ENCODE results near the gene COG5.

COG5 gene

DNA sequence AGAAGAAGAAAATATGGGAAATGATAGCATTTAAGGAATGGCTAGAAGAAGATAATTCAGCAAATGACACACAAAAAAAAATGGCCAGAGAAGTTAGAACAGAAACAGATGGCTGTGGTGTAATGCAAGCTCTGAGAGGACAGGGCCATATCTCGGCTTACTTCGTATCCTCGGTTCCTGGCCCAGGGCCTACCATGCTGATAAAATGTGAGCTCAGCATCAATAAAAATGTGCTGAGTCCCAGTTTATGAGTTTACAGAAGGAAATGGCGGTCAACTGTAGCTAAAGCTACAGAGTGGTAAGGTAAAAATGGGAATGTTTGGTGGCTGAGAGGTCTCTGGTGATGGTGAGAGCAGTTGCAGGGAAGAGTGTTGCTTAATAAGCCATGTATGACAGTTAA, 354.2 kb downstream of the COG5 start:
- Histone ChIP-seq H3K27me3 (ENCODE audit: control insufficient read depth in 2 of 2, insufficient read depth in 2 of 2, low read length in 2 of 2) (no peaks in the 10 kb centered on the region), H3K4me3 (ENCODE audit: low read length in 2 of 2) (no peak overlapping the region), H3K4me1 (ENCODE audit: control insufficient read depth in 2 of 2, insufficient read depth in 2 of 2, low read length in 2 of 2) (no peaks in the 10 kb centered on the region), H3K9me3 (ENCODE audit: control insufficient read depth in 2 of 2, low read length in 2 of 2) (no peaks in the 10 kb centered on the region), H3K27ac (ENCODE audit: low read depth in 2 of 2, low read length in 2 of 2) (no peak overlapping the region), H3K9ac (ENCODE audit: low read depth in 1 of 2, low read length in 2 of 2) (no peak overlapping the region), H3K36me3 (ENCODE audit: control insufficient read depth in 2 of 2, insufficient read depth in 2 of 2, low read length in 2 of 2) (peaks cover 17 to 38% of the 10 kb centered on the region in 2 donors)

GRCh38 chr7:107208563-107208962, 355.2 kb downstream of the COG5 start:
- Histone ChIP-seq H3K27ac (ENCODE audit: low read depth in 2 of 2, low read length in 2 of 2) (no peak overlapping the region), H3K9me3 (ENCODE audit: control insufficient read depth in 2 of 2, low read length in 2 of 2) (no peaks in the 10 kb centered on the region), H3K9ac (ENCODE audit: low read depth in 1 of 2, low read length in 2 of 2) (no peak overlapping the region)

DNA sequence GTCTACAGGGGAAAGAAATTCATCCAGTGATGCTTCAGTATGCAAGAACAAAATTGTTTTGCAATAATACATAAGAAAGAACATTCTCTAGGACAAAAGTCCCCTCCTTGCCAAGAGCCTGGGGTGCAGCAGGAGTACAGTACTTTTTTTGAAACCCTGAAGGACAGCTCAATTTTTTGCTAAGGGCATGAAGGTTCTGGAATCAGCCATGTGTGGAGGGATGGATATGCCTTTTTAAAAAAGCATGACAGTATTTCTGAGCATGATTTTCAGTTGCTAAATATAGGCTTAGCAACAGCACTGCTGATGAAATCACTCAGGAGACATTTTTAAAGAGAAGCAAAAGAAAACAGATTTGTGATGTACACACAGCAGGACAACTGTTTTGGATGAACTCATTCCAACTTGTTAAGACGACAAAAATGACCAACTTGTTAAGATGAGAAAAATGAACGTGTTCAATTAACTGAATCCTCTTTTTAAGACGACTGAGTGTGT, 355.6 kb downstream of the COG5 start:
- H3K9me3 ChIP-seq (ENCODE audit: control insufficient read depth in 2 of 2, low read length in 2 of 2): no peaks in the 10 kb centered on the region
- H3K27ac ChIP-seq (ENCODE audit: low read depth in 2 of 2, low read length in 2 of 2): no peak overlapping the region
- peaks cover 29 to 52% of the 10 kb centered on the region in 2 donors for H3K36me3 ChIP-seq (ENCODE audit: control insufficient read depth in 2 of 2, insufficient read depth in 2 of 2, low read length in 2 of 2)
- no peaks in the 10 kb centered on the region for H3K27me3 ChIP-seq (ENCODE audit: control insufficient read depth in 2 of 2, insufficient read depth in 2 of 2, low read length in 2 of 2)
- no peak overlapping the region for H3K9ac ChIP-seq (ENCODE audit: low read depth in 1 of 2, low read length in 2 of 2)
- no peak overlapping the region for H3K4me3 ChIP-seq (ENCODE audit: low read length in 2 of 2)
- H3K4me1 ChIP-seq (ENCODE audit: control insufficient read depth in 2 of 2, insufficient read depth in 2 of 2, low read length in 2 of 2): no peaks in the 10 kb centered on the region

More at GRCh38 chr7:107208563-107208962, 355.2 kb downstream of the COG5 start:
- Histone ChIP-seq H3K4me3 (ENCODE audit: low read length in 2 of 2) (no peak overlapping the region), H3K36me3 (ENCODE audit: control insufficient read depth in 2 of 2, insufficient read depth in 2 of 2, low read length in 2 of 2) (peaks cover 25 to 47% of the 10 kb centered on the region in 2 donors), H3K27me3 (ENCODE audit: control insufficient read depth in 2 of 2, insufficient read depth in 2 of 2, low read length in 2 of 2) (no peaks in the 10 kb centered on the region), H3K4me1 (ENCODE audit: control insufficient read depth in 2 of 2, insufficient read depth in 2 of 2, low read length in 2 of 2) (no peaks in the 10 kb centered on the region)

GRCh38 chr7:107207459-107207858, 356.3 kb downstream of the COG5 start:
- Histone ChIP-seq H3K27ac (ENCODE audit: low read depth in 2 of 2, low read length in 2 of 2) (no peak overlapping the region), H3K4me1 (ENCODE audit: control insufficient read depth in 2 of 2, insufficient read depth in 2 of 2, low read length in 2 of 2) (no peaks in the 10 kb centered on the region), H3K9ac (ENCODE audit: low read depth in 1 of 2, low read length in 2 of 2) (no peak overlapping the region), H3K4me3 (ENCODE audit: low read length in 2 of 2) (no peak overlapping the region), H3K9me3 (ENCODE audit: control insufficient read depth in 2 of 2, low read length in 2 of 2) (no peaks in the 10 kb centered on the region), H3K36me3 (ENCODE audit: control insufficient read depth in 2 of 2, insufficient read depth in 2 of 2, low read length in 2 of 2) (peaks cover 32 to 58% of the 10 kb centered on the region in 2 donors), H3K27me3 (ENCODE audit: control insufficient read depth in 2 of 2, insufficient read depth in 2 of 2, low read length in 2 of 2) (no peaks in the 10 kb centered on the region)

DNA sequence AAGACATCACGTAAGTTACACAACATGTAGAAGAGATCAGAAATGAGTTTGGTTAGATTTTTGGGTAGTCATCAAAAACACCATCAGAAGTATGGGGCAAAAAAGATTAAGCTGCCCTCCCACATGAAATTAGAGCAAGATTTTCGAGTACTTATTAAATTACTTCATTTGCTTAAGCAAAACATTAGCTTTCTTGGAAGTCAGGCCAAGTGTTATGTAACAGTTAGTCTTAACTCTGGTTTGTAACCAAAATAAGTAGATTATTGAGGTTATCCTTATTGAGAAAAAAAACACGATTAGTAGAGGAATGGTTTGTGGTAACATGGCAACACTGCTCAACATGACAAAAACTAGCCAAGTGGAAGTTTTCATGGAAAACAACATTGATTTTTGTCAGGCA, 357.0 kb downstream of the COG5 start:
- Histone ChIP-seq H3K27me3 (ENCODE audit: control insufficient read depth in 2 of 2, insufficient read depth in 2 of 2, low read length in 2 of 2) (no peaks in the 10 kb centered on the region), H3K36me3 (ENCODE audit: control insufficient read depth in 2 of 2, insufficient read depth in 2 of 2, low read length in 2 of 2) (peaks cover 39 to 66% of the 10 kb centered on the region in 2 donors), H3K27ac (ENCODE audit: low read depth in 2 of 2, low read length in 2 of 2) (no peak overlapping the region), H3K4me1 (ENCODE audit: control insufficient read depth in 2 of 2, insufficient read depth in 2 of 2, low read length in 2 of 2) (no peaks in the 10 kb centered on the region), H3K4me3 (ENCODE audit: low read length in 2 of 2) (no peak overlapping the region), H3K9me3 (ENCODE audit: control insufficient read depth in 2 of 2, low read length in 2 of 2) (no peaks in the 10 kb centered on the region), H3K9ac (ENCODE audit: low read depth in 1 of 2, low read length in 2 of 2) (no peak overlapping the region)

GRCh38 chr7:107206136-107206535, 357.6 kb downstream of the COG5 start:
- no peaks in the 10 kb centered on the region for H3K4me1 ChIP-seq (ENCODE audit: control insufficient read depth in 2 of 2, insufficient read depth in 2 of 2, low read length in 2 of 2)
- H3K27ac ChIP-seq (ENCODE audit: low read depth in 2 of 2, low read length in 2 of 2): no peak overlapping the region
- no peaks in the 10 kb centered on the region for H3K9me3 ChIP-seq (ENCODE audit: control insufficient read depth in 2 of 2, low read length in 2 of 2)
- H3K9ac ChIP-seq (ENCODE audit: low read depth in 1 of 2, low read length in 2 of 2): no peak overlapping the region
- no peaks in the 10 kb centered on the region for H3K27me3 ChIP-seq (ENCODE audit: control insufficient read depth in 2 of 2, insufficient read depth in 2 of 2, low read length in 2 of 2)
- no peak overlapping the region for H3K4me3 ChIP-seq (ENCODE audit: low read length in 2 of 2)
- peaks cover 44 to 72% of the 10 kb centered on the region in 2 donors for H3K36me3 ChIP-seq (ENCODE audit: control insufficient read depth in 2 of 2, insufficient read depth in 2 of 2, low read length in 2 of 2)

DNA sequence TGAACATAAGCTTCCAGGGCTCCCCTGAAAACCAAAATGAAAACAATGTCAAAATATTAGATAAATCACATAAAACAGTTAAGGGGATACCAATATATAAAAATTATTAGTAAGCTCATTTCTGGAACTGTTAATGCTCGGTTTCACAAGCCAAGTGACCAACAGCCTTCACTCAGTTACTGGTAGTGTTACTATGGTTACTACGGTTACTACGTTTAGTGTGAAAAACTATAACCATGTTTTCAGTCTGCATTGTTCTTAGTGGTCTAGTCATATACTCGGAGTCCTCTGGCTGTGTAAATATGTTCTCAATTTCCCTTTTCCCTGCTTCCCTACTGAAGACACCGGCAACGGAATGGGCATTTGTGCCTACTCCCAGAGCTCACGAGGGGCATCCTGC, 360.1 kb downstream of the COG5 start:
- Histone ChIP-seq H3K4me1 (ENCODE audit: control insufficient read depth in 2 of 2, insufficient read depth in 2 of 2, low read length in 2 of 2) (no peaks in the 10 kb centered on the region), H3K27me3 (ENCODE audit: control insufficient read depth in 2 of 2, insufficient read depth in 2 of 2, low read length in 2 of 2) (no peaks in the 10 kb centered on the region), H3K9ac (ENCODE audit: low read depth in 1 of 2, low read length in 2 of 2) (no peak overlapping the region), H3K4me3 (ENCODE audit: low read length in 2 of 2) (no peak overlapping the region), H3K27ac (ENCODE audit: low read depth in 2 of 2, low read length in 2 of 2) (no peak overlapping the region), H3K36me3 (ENCODE audit: control insufficient read depth in 2 of 2, insufficient read depth in 2 of 2, low read length in 2 of 2) (peaks cover 52 to 83% of the 10 kb centered on the region in 2 donors), H3K9me3 (ENCODE audit: control insufficient read depth in 2 of 2, low read length in 2 of 2) (no peaks in the 10 kb centered on the region)

DNA sequence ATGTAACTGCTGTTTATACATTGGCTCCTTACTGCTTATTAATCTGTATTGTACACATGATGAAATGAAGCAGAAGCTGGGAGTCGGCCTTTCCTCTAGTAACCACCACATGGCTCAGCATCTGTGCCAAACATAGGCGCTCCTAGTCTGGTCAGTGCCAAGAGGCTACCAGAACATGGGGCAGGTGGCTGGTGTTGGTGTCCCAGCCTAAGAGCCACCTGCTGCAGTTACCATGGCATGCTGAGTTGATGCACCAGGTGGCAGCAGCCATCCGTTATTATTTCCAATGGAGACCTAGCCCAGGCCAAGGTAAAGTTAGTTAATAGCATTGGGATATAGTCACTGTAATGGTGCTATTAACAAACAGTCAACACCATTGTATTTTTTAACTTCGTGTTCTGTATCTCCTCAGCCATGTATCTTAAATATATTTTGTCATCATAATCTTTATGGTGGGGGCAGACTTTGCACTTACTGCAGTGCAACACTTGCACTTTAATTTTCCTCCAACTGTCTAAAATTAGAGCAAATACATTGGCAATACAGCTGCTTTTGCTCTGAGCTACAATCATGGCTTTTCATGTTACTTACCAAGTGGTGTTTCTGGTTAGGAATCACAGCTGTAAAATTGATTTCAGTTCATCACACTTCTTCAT, 361.8 kb downstream of the COG5 start:
- Histone ChIP-seq H3K27me3 (ENCODE audit: control insufficient read depth in 2 of 2, insufficient read depth in 2 of 2, low read length in 2 of 2) (no peaks in the 10 kb centered on the region), H3K27ac (ENCODE audit: low read depth in 2 of 2, low read length in 2 of 2) (no peak overlapping the region), H3K4me3 (ENCODE audit: low read length in 2 of 2) (no peak overlapping the region), H3K9me3 (ENCODE audit: control insufficient read depth in 2 of 2, low read length in 2 of 2) (no peaks in the 10 kb centered on the region), H3K9ac (ENCODE audit: low read depth in 1 of 2, low read length in 2 of 2) (no peak overlapping the region), H3K4me1 (ENCODE audit: control insufficient read depth in 2 of 2, insufficient read depth in 2 of 2, low read length in 2 of 2) (no peaks in the 10 kb centered on the region), H3K36me3 (ENCODE audit: control insufficient read depth in 2 of 2, insufficient read depth in 2 of 2, low read length in 2 of 2) (peaks cover 67 to 89% of the 10 kb centered on the region in 2 donors)

DNA sequence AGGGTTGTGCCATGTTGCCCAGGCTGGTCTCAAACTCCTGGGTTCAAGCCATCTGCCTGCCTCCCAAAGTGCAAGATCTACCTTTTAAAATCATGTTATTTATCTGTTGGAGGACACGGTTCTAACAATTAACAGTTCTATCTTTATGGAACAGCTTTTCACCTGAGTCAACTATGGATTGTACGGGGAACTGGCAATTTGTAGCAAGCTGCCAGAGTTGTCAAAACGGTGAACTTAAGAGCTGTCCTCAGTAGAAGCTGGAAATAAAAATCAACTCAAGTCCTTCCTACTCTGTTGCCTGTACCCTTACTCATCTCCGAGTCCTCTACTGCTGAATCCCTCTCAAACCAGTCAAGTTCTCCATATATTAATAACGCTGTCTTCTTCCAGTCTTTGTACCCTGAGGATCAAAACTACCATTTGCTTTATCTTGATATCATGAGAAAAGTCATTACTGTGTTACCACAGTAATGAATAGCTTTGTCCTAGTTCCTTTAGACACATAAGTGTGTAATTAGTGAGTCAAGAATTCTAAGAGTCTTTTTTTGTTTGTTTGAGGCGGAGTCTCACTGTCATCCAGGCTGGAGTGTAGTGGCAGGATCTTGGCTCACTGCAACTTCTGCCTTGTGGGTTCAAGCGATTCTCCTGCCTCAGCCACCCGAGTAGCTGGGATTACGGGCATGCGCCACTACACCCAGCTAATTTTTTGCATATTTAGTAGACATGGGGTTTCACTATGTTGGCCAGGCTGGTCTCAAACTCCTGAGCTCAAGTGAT, 366.7 kb downstream of the COG5 start:
- Histone ChIP-seq H3K27me3 (ENCODE audit: control insufficient read depth in 2 of 2, insufficient read depth in 2 of 2, low read length in 2 of 2) (no peaks in the 10 kb centered on the region), H3K9ac (ENCODE audit: low read depth in 1 of 2, low read length in 2 of 2) (no peak overlapping the region), H3K4me1 (ENCODE audit: control insufficient read depth in 2 of 2, insufficient read depth in 2 of 2, low read length in 2 of 2) (no peaks in the 10 kb centered on the region), H3K9me3 (ENCODE audit: control insufficient read depth in 2 of 2, low read length in 2 of 2) (no peaks in the 10 kb centered on the region), H3K36me3 (ENCODE audit: control insufficient read depth in 2 of 2, insufficient read depth in 2 of 2, low read length in 2 of 2) (peaks cover 68 to 71% of the 10 kb centered on the region in 2 donors), H3K27ac (ENCODE audit: low read depth in 2 of 2, low read length in 2 of 2) (no peak overlapping the region), H3K4me3 (ENCODE audit: low read length in 2 of 2) (no peak overlapping the region)

DNA sequence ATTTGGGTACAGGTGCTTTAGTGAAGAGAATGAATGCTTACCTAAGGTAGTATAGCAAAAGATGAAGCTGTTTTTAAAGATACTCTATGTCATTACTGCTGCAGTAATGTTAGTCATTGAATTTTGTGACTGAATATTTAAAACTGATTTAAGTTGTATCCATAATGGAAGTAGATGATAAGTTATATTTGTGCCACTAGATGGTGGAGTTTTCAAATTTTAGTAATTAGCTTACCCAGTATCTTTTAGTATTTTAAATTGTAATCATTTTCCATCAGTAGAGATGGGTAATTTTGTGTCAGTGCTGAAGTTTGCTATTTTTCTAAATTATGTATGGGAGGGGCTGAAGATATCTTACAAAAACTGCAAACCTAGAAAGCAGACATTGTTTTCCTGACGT, 369.7 kb downstream of the COG5 start:
- no peaks in the 10 kb centered on the region for H3K27me3 ChIP-seq (ENCODE audit: control insufficient read depth in 2 of 2, insufficient read depth in 2 of 2, low read length in 2 of 2)
- no peak overlapping the region for H3K27ac ChIP-seq (ENCODE audit: low read depth in 2 of 2, low read length in 2 of 2)
- H3K36me3 ChIP-seq (ENCODE audit: control insufficient read depth in 2 of 2, insufficient read depth in 2 of 2, low read length in 2 of 2): peaks cover 64 to 65% of the 10 kb centered on the region in 2 donors
- H3K4me3 ChIP-seq (ENCODE audit: low read length in 2 of 2): no peak overlapping the region
- no peak overlapping the region for H3K9ac ChIP-seq (ENCODE audit: low read depth in 1 of 2, low read length in 2 of 2)
- H3K4me1 ChIP-seq (ENCODE audit: control insufficient read depth in 2 of 2, insufficient read depth in 2 of 2, low read length in 2 of 2): no peaks in the 10 kb centered on the region
- H3K9me3 ChIP-seq (ENCODE audit: control insufficient read depth in 2 of 2, low read length in 2 of 2): no peaks in the 10 kb centered on the region

All from mucosa of rectum (tissue), 2 donors.